GM19035 (cell line): ENCODE data around the gene TINAG.
"Not testable (repeated sequence)": the region's sequence is repeated elsewhere in the genome, so short reads cannot be mapped to it uniquely, and the experiment has no call there.

Experiments
- ATAC-seq: cut with Tn5 transposase; IDR thresholded peaks from one replicate; pipeline ENCODE4 v1.9.1; 2021; ENCODE audit not compliant: unreplicated experiment

TINAG gene

DNA sequence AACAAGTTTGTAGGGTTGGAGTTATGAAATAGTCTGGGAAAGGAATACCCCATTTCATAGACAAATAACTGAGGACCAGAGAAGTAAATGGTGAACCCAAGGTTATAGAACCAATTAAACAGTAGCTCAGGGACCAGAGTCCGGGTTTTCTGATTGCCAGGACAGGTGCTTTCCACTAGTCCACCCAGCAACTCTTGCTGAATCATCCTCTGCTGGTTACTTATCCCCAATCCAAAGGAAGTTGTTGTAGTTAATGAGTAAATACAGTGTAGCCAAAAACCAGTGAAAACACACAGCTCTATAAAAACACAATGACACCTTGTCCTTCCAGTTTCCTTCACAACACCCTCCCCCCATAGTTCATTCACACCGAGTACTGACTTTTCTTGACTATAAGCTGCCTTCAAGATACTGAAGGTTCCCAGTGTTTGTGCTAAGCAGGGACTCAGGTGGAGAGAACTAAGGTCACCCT lies 766 bp upstream of the TINAG start:
- ATAC-seq = no peak

GRCh38 chr6:54308986-54309315 lies 710 bp downstream of the TINAG start:
- no peak for ATAC-seq

DNA sequence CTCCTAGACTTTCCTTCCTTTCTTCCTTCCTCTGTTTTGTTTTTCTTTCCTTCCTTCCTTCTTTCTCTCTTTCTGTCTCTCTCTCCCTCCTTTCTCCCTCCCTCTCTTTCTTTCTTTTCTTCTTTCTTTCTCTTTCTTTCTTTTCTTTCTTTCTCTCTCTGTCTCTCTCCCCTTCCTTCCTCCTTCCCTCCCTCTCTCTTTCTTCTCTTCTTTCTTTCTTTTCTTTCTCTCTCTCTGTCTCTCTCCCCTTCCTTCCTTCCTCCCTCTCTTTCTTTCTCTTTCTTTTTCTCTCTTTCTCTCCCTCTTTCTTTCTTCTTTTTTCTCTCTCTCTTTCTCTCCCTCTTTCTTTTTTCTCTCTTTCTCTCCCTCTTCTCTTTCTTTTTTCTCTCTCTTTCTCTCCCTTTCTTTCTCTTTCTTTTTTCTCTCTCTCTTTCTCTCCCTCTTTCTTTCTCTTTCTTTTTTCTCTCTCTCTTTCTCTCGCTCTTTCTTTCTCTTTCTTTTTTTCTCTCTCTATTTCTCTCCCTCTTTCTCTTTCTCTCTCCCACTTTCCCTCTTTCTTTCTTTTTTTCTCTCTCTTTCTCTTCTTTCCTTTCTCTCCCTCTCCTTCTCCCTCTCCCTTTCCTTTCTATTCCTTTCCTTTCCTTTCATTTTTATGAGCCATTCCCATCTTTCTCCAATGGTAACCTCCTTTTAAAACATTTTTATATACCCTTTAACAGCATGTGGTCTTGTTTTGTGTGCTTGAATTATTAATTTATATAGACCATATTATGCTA lies 2.3 kb downstream of the TINAG start:
- ATAC-seq = no peak

- ATAC-seq = no peak
Measured at GRCh38 chr6:54315656-54316055, 7.4 kb downstream of the TINAG start.

DNA sequence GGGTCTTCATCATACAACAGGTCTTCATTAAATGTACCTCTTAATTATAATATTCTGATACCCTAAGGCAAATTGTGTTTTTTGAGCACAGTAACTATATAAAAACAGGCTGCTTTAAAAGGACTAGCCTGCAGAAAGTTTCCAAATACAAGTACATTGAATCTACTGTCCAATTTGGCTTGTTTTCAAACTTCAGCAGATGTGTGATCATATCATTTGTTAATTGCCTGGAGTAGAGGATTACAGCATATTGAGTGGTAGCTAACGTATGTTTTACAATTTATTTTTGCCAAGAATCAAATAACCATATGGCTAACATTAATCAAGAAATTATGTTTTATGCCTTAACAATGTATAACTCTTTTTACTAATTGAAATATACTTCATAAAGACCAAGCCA lies 12.6 kb downstream of the TINAG start:
- ATAC-seq = no peak

GRCh38 chr6:54327631-54328030 lies 19.4 kb downstream of the TINAG start:
- no peak for ATAC-seq

GRCh38 chr6:54331571-54331970 lies 23.3 kb downstream of the TINAG start:
- ATAC-seq = not testable (repeated sequence)

DNA sequence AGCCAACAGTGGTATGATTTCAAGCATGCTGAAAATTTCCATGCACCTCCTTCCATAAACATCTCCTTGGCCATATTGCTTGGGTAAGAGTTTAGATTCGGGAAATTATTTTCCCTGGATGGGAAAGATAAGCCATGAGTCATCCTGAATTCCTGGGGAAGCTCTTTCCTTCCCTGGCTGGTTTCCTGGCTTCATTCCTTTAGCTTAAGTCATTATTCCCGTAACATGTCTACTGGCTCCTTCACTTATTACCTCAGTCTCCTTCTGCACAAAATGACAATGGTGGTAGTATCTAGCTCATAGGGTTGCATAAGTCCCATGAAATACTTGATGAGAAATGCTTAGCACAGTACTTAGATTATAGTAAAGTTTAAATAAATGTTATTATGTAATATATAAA lies 27.6 kb downstream of the TINAG start:
- no peak for ATAC-seq

DNA sequence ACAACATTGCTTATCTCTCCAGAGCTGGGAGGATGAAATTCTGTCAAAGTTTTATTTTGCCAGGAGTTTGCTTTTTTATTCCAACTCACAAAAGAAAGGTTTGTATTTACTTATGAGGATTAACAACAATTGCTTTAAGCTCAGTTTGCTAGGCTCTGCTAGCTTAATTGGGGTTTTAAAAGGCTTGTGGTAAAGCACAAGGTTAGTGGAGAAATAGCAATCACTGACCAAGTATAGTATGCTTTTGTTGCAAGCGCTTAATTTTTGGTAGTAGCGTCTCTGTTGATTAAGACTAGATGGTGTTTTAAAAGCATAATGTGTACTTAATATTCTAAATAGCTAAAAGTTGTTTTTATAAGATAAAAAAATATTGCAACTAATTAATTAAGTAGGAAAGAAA lies 45.7 kb downstream of the TINAG start:
- ATAC-seq = no peak

GRCh38 chr6:54354608-54355007 lies 46.4 kb downstream of the TINAG start:
- no peak for ATAC-seq

GRCh38 chr6:54357141-54357540 lies 48.9 kb downstream of the TINAG start:
- ATAC-seq = no peak

- no peak for ATAC-seq
Measured at GRCh38 chr6:54361188-54361587, 52.9 kb downstream of the TINAG start.

DNA sequence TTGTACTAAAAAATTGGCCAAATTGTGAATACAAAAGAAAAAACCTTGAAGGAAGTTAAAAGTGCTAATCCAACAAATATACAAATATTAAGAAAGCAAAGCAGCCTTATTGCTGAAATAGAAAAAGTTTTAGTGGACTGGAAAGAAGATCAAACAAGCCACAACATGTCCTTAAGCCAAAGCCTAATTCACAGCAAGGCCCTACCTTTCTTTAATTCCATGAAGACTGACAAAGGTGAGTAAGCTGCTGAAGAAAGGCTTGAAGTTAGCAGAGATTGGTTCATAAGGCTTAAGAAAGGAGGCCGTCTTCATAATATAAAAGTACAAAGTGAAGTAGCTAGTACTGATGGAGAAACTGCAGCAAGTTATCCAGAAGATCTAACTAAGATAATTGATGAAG lies 53.5 kb downstream of the TINAG start:
- ATAC-seq = no peak

DNA sequence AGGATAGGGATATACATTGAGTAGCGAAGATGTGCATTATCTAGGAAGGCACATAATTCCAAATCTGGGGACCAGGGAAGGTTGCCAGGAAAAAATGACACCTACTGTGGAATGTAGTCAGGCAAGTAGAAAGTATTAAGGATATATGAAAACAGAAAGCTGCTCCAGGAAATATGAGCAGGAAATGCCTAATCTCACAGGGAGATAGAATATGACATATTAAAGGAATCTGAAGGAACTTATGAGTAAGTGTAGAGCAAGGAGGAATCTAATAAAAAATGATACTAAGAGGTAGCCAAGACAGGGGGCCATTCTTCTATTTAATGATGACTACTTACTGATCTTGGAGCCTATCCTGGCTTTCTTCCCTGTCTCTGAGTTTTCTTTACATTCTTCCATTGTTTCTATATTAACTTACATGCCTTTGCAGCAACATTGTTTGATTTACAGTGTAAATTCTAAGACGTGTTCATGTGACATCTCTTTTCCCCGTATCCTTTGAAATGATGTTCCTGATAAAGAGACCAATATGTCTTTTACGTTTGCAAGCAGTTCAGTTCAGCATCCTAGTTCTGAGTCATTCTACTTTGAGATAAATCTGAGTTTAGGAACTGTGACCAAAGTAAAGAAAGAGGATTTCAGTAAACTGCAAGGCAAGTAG lies 58.6 kb downstream of the TINAG start:
- ATAC-seq = no peak

GRCh38 chr6:54377776-54378175 lies 69.5 kb downstream of the TINAG start:
- no peak for ATAC-seq

DNA sequence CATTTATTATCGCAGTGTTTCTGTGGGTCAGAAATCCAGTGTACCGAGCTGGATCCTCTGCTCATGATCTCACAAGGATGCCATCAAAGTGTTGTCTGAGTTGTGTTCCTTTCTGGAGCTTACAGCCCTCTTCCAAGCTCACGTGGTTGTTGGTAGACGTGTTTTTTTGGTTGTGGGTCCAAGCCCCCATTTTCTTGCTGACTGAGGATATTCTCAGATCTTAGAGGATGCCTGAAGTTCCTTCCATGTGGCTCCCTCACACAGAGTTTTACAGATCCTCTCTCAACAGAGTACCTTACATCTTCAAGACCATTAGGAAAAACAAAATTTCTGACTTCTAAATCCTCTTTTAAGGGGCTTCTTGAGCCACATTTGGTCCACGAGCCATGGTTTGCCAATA lies 78.1 kb downstream of the TINAG start:
- ATAC-seq = no peak

GRCh38 chr6:54390362-54390761 lies 82.1 kb downstream of the TINAG start:
- ATAC-seq = no peak

DNA sequence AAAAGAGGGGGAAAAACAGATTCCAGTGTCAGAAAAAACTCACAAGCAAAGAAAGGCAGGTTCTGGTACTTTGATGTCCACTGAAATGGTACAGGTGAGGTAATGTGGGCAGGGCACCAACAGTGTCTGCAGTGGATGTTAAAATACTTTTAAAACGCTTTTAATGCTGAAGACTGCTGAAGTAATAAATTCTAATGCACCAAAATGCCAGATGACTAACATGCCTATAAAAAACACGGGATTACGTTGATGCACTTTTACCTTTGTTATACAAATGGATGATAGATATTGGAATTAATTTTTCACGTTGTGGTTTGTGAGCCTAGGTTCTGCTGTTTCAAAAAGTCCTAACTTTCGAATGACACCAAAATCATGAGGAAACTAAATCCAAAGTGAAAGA lies 83.3 kb downstream of the TINAG start:
- no peak for ATAC-seq

GRCh38 chr6:54403096-54403495 lies 94.9 kb downstream of the TINAG start:
- no peak for ATAC-seq

DNA sequence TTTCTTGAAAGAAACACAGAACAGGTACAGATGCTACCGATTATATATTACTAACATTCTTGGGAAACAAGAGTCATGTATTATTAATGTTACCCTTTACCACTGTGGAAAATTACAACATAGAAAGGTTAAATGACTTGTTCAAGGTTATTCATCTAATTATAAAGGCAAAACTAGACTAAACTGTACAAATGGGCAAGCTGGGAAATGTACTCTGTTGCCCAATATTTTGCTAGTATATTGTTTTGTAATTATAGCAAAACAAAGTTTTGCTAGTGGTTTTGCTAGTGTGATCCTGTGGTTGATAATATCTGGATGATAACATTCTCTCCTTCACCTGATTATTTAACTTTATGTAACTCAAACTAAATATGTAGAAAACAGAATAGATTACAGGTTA lies 96.5 kb downstream of the TINAG start:
- no peak for ATAC-seq

DNA sequence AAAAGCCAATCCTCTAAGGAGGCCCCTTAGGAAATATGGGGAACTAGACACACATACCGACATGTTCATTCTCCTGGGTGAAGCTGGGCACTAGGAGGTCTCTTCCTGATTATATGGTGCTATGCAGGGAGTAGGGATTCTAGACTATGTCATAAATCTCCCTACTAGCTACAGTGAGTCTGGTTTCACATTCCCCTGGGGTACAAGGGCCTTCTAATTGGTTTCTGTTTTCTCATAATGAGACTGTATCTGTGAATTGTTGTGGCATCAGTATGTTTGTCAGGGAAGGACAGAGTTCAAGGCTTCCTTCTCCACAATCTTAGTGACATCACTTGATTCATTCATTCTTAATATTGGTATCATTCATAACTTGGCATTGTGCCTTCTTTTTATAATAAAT lies 103.5 kb downstream of the TINAG start:
- ATAC-seq = no peak

- no peak for ATAC-seq
Measured at GRCh38 chr6:54415517-54415916, 107.3 kb downstream of the TINAG start.

GRCh38 chr6:54419885-54420284 lies 111.6 kb downstream of the TINAG start:
- no peak for ATAC-seq
